KMS-11 (cell line): Measurements from ENCODE around the gene HTR1E.
"Not testable (repeated sequence)": the region's sequence is repeated elsewhere in the genome, so short reads cannot be mapped to it uniquely, and the experiment has no call there.

Experiments used
- H2AFZ ChIP-seq: fragments of 200-600 bp; sonication (generic); 2 replicates; pipeline ENCODE4 v1.6.1; 2016; ENCODE audit warnings: antibody characterized with exemption, mixed run types, low read depth
- H3K27ac ChIP-seq: fragments of 200-600 bp; sonication (generic); 2 replicates; pipeline ENCODE4 v1.6.1; 2016; ENCODE audit warnings: mild to moderate bottlenecking, mixed run types
- H3K27me3 ChIP-seq: fragments of 200-600 bp; sonication (generic); 2 replicates; pipeline ENCODE4 v1.6.1; 2017; ENCODE audit warnings: mild to moderate bottlenecking, low read depth, mixed run types, moderate library complexity; ENCODE audit not compliant: insufficient read depth
- H3K36me3 ChIP-seq: fragments of 200-600 bp; sonication (generic); 2 replicates; pipeline ENCODE4 v1.6.1; 2017; ENCODE audit warnings: mild to moderate bottlenecking, mixed run types; ENCODE audit not compliant: insufficient read depth
- H3K4me1 ChIP-seq: fragments of 200-600 bp; sonication (generic); 2 replicates; pipeline ENCODE4 v1.6.1; 2016; ENCODE audit warnings: mild to moderate bottlenecking, low read depth, mixed run types; ENCODE audit not compliant: poor library complexity, severe bottlenecking
- H3K4me2 ChIP-seq: fragments of 200-600 bp; sonication (generic); 2 replicates; pipeline ENCODE4 v1.7.0; 2016; ENCODE audit warnings: mild to moderate bottlenecking, mixed run types
- H3K4me3 ChIP-seq: fragments of 200-600 bp; sonication (generic); IDR thresholded peaks from 2 replicates; pipeline ENCODE4 v1.6.1; 2017; ENCODE audit warnings: low read depth, low read length, mixed read lengths; ENCODE audit not compliant: insufficient read depth
- H3K79me2 ChIP-seq: fragments of 200-600 bp; sonication (generic); 2 replicates; pipeline ENCODE4 v1.6.1; 2016; ENCODE audit warnings: low read depth, mixed run types; ENCODE audit not compliant: insufficient read depth
- H3K9ac ChIP-seq: fragments of 200-600 bp; sonication (generic); 2 replicates; pipeline ENCODE4 v1.6.1; 2016; ENCODE audit warnings: mild to moderate bottlenecking, mixed run types
- H4K20me1 ChIP-seq: fragments of 200-600 bp; sonication (generic); 2 replicates; pipeline ENCODE4 v1.6.1; 2016; ENCODE audit warnings: mild to moderate bottlenecking, mixed run types; ENCODE audit not compliant: insufficient read depth
- CTCF ChIP-seq: fragments of 200-600 bp; sonication (generic); conservative IDR thresholded peaks from 2 replicates; pipeline ENCODE4 v1.6.1; 2017; ENCODE audit warnings: low read depth, mild to moderate bottlenecking, antibody characterized with exemption, low read length, moderate library complexity, mixed read lengths

HTR1E gene

GRCh38 chr6:87009581-87009980, 72.3 kb downstream of the HTR1E start:
- not testable (repeated sequence) for H3K4me2 ChIP-seq, H4K20me1 ChIP-seq, H3K4me1 ChIP-seq, H3K9ac ChIP-seq, H3K79me2 ChIP-seq, H2AFZ ChIP-seq, H3K4me3 ChIP-seq, H3K36me3 ChIP-seq, H3K27me3 ChIP-seq, H3K27ac ChIP-seq

- Histone ChIP-seq H3K79me2 (no peaks in the 10 kb centered on the region), H3K27me3 (no peaks in the 10 kb centered on the region), H2AFZ (no peak overlapping the region), H3K36me3 (no peaks in the 10 kb centered on the region), H3K27ac (no peak overlapping the region), H3K9ac (no peak overlapping the region), H3K4me3 (no peak overlapping the region), H3K4me2 (no peak overlapping the region), H4K20me1 (no peaks in the 10 kb centered on the region), H3K4me1 (no peaks in the 10 kb centered on the region)
- TF ChIP-seq CTCF, result no peak
Measured at GRCh38 chr6:87012035-87012434, 74.7 kb downstream of the HTR1E start.

- no peak overlapping the region for H3K4me3 ChIP-seq
- H3K4me1 ChIP-seq, result no peaks in the 10 kb centered on the region
- H3K36me3 ChIP-seq, result no peaks in the 10 kb centered on the region
- no peaks in the 10 kb centered on the region for H3K27me3 ChIP-seq
- no peak overlapping the region for H3K27ac ChIP-seq
- no peaks in the 10 kb centered on the region for H3K79me2 ChIP-seq
- no peak overlapping the region for H3K9ac ChIP-seq
- no peaks in the 10 kb centered on the region for H4K20me1 ChIP-seq
- H3K4me2 ChIP-seq, result no peak overlapping the region
- H2AFZ ChIP-seq, result no peak overlapping the region
- no peak for TF ChIP-seq CTCF
Measured at GRCh38 chr6:87012743-87013142, 75.4 kb downstream of the HTR1E start.

GRCh38 chr6:87016772-87017171, 79.4 kb downstream of the HTR1E start:
- Histone ChIP-seq H3K79me2 (no peaks in the 10 kb centered on the region), H3K36me3 (no peaks in the 10 kb centered on the region), H3K9ac (no peak overlapping the region), H2AFZ (no peak overlapping the region), H3K4me2 (no peak overlapping the region), H4K20me1 (no peaks in the 10 kb centered on the region), H3K27me3 (no peaks in the 10 kb centered on the region), H3K4me1 (no peaks in the 10 kb centered on the region), H3K4me3 (no peak overlapping the region), H3K27ac (no peak overlapping the region)
- TF ChIP-seq CTCF, result no peak

GRCh38 chr6:87027021-87027420, 89.7 kb downstream of the HTR1E start:
- Histone ChIP-seq H3K4me1 (no peaks in the 10 kb centered on the region), H3K36me3 (no peaks in the 10 kb centered on the region), H3K27ac (no peak overlapping the region), H4K20me1 (no peaks in the 10 kb centered on the region), H3K9ac (no peak overlapping the region), H3K79me2 (no peaks in the 10 kb centered on the region), H3K4me2 (no peak overlapping the region), H2AFZ (no peak overlapping the region), H3K27me3 (no peaks in the 10 kb centered on the region), H3K4me3 (no peak overlapping the region)
- TF ChIP-seq CTCF, result no peak
